ENCODE measurements around the gene ABCC9.

ABCC9 gene

DNA sequence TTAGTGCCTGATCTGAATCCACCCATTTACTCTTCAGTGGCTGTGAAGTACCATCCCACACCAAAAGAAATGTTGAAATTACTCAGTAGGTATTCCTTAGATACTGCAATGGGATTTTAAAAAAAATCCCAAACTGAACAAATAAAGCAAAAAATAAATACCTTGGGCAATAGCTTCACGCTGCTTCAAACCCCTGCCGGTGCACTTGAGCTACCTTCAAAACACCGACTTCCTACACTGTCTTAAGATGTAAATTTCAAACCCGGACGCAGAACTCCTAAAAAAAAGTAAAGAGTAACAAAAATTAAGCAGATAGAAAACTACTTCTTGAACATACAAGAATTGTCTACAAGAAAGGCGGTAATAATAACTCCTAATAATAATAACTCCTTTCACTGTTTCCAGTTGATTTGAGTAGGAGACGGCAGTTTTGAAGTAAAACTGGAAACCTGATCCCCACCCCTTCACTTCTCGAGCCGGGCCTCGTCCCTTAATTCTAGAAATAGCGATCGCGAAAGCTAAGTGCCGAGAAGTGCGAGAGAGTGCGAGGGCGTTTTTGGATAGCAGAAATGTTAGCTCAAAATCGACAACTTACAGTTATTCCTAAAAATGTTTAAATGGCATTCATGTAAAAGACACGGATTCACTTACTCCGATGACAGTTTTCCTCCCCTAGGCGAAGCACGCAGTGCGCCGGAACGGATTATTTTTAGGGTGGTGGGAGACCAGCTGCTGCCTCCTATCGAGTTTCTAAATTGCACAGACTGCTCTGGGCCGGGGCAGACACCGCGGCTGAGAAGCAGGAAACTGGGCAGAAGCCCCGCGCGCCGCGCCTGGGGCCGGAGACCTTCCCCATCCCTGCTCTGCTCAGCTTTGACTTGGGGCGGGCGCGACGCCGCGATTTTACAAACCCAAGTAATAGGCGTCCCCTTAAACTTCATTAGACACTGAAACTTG lies at the start of gene ABCC9:
Gene ABCC9 (minus strand): TSS at position 878 of the 957 bp plus-strand sequence. CDS start 4,752 bp downstream, outside the sequence.
- DNase-seq = no peak

DNA sequence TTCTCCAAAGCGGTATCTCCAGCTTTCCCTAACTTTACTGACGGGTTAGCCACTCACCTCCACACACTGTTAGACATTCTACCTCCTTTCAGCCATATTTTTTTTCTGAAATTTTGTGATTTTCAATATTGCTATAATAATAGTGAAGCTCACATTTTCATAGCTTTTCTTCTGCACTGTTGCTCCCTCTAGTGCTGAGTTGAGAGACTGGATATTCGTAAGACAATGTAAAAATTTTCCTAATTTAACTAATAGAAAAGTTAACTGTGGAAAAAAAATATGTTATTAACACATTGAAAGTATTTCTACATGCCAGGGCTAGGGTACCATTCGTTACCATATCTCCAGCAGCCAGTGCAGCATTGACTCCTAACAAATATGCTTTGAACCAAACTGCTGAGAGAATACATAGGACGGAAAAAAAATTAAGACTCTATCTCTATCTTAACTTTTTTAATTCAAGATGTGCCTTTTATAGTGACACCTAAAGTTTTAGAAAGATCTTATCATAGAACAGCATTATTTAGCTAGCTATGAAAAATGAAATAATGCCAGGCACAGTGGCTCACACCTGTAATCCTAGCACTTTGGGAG lies 48.7 kb upstream of the ABCC9 start:
- DNase-seq = no peak

DNA sequence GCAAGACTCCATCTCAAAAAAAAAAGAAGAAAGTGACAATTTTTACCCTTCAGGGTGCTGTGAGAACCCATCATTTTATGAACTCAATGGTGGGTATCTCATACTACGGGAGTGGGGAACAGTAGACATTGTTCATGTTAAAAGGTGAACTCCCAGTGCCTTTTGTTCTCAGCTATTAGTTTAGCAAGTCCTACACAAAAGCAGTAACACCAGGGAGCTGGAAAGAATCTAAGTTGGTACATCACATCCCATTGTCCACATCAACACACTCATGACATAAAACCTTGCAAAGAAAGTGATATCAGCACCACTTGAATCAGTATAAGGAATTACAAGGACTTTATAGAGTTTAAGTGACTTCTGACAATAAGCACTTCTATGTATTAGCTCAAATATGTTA lies 47.4 kb upstream of the ABCC9 start:
- DNase-seq = no peak

DNA sequence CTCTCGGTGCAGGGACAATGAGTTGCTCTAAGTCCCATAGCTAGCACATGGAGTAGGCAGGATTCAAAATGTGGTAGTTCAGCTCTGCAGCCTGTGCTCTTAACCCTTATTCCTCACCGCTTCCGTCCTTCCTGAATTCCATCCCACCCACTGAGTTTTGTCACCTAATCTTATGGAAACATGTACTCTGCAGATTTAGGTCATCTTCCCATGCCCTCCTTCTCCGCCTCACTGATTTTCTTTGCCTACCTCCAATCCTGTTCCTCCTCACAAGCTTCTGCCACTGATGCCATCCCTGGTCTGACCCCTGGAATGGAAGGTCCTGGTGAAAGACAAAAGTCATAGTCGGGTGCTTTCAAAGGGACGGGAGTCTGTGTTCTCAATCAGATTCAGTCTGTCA lies 46.5 kb upstream of the ABCC9 start:
- no peak for DNase-seq

DNA sequence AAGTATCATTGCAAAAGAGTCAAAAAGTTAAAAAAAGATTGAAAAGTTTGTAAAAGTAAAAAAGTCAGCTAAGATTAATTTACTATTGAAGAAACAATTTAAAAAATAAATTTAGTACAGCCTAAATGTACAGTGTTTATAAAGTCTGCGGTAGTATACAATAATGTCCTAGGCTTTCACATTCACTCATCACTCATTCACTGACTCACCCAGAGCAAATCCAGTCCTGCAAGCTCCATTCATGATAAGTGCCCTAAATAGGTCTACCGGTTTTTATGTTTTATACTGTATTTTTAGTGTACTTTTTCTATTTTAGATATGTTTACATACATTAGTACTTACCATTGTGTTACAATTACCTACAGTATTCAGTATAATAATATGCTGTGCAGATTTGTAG lies 43.9 kb upstream of the ABCC9 start:
- no peak for DNase-seq

DNA sequence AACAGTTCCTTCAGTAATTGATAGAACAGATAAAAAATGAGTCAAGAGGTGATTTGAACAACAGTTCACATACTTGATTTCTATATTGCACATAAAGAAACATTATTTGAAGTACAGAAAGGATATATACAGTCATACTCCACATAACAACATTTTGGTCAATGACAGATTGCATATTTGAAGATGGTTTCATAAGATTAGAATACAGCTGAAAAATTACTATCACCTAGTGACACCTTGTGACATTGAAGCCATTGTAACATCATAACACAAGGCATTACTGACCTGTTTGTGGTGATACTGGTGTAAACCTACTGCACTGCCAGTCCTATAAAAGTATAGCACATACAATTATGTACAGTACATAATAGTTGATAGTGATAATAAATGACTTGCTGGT lies 43.1 kb upstream of the ABCC9 start:
- no peak for DNase-seq

DNA sequence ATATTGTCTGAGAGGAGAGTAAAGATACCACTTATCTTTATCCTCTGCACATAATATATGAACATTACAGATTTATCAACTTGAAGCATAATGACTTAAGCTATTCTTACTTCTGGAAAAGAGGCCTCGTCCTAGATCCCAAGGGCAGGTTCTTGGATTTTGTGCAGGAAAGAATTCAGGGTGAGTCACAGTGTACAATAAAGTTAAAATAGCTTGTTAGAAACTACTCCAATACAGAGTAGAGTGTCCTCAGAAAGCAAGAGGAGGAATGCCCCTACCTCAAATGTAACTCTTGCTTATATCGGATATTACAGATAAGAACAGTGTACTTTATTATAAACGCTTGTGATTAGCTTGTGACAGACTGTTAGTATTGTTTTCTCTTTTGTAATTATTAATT lies 41.9 kb upstream of the ABCC9 start:
- DNase-seq = no peak

DNA sequence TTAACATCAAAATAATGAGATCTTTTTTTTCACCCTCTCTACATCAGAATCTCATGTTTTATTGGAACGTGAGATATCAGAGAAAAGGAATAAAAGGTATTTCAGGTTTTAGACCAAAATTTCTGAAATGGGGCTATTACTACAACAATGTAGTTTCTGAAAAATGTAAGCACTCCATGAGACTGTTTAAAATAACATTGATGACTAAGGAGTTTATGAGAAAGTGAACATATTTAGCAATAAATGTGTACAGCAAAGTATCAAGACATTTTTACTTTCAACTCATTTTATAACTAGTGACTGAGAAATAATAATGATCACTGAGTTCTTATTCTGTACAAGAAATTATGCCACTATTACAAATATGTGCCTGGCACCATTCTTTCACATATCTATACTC lies 39.3 kb upstream of the ABCC9 start:
- no peak for DNase-seq

DNA sequence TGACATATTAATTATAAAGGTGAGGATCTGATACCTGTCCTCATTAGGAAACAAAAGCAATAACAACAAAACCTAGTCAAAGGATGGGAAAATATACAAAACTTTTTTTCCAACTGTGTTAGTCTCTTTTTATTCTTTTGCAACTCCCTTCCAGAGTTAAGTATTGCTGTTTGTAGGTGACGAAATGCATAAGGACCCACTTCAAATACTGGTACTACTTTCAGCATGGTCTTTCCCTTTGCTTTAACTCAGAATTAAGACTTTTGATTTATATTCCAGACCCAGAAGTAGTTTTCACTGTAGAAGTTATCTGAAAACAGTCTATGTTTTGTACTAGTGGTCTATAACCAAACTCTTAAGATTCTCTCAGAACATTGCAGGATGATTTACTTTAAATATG lies 34.1 kb upstream of the ABCC9 start:
- DNase-seq = no peak

DNA sequence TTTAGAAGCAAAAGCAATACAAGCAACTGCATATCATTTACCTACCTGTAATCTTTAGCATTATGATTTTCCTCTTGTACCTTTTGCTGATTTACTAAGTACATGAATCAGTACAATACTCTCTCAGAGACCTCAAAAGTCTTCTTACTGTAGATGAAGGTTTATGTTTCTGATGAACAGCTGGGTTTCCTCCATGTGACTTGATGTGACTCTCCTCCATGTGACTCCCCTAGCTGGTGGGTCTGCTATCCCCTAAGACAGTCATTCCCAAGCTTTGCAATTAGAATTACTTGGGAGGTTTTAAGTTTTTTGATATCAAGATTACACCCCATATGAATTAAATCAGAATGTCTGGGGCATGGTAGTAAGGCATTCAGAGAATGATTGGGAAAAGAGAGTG lies 32.0 kb upstream of the ABCC9 start:
- DNase-seq = no peak

DNA sequence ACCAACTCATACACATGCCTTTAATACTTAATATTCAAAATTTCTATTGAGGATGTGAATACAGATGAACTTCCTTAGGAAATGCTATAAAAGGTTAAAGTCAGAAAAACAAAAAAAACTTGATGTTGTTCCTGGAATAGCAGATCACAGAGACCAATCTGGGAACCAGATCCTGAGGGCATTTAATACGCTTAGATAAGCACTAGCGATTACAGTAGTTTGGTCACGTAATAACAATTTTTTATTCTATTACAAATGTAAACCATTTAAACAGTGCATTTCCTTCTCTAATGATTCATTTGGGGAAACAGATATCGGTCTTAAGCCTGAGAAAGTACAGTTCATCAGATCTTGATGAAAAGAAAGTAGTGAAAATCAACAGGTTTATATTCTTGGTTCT lies 30.8 kb upstream of the ABCC9 start:
- DNase-seq = no peak

DNA sequence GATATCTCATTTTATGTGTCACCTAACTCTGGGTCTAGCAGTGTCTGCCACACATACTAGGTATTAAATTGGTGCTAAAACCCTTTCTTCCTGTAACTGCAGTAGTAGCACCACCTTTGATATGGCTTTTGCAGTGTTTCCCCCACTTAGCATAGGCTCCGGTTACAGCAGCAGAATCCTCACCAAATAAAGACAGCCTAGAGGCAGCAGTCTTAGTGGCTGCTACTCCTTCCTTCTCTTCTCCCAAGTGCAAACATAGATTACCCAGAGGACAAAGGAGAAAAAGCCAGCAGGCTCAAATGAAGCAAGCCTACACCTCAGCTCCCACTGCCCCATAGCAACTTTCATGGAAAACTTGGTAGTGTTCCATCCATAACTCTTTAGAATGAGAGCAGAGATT lies 30.1 kb upstream of the ABCC9 start:
- no peak for DNase-seq

DNA sequence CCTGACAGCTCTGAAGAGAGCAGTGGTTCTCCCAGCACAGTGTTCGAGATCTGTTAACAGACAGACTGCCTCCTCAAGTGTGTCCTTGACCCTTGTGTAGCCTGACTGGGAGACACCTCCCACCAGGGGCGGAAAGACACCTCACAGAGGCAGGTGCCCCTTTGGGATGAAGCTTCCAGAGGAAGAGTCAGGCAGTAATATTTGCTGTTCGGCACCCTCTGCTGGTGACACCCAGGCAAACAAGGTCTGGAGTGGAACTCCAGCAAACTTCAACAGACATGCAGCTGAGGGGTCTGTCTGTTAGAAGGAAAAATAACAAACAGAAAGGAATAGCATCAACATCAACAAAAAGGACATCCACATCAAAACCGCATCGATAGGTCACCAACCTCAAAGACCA lies 21.6 kb upstream of the ABCC9 start:
- DNase-seq = no peak

DNA sequence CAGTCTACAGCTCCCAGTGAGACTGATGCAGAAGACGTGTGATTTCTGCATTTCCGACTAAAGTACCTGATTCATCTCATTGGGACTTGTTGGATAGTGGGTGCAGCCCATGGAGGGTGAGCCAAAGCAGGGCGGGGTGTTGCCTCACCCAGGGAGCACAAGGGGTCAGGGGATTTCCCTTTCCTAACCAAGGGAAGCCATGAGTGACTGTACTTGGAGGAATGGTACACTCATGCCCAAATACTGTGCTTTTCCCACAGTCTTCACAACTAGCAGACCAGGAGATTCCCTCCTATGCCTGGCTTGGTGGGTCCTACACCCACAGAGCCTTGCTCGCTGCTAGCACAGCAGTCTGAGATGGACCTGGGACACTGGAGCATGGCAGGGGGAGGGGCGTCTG lies 21.0 kb upstream of the ABCC9 start:
- no peak for DNase-seq

DNA sequence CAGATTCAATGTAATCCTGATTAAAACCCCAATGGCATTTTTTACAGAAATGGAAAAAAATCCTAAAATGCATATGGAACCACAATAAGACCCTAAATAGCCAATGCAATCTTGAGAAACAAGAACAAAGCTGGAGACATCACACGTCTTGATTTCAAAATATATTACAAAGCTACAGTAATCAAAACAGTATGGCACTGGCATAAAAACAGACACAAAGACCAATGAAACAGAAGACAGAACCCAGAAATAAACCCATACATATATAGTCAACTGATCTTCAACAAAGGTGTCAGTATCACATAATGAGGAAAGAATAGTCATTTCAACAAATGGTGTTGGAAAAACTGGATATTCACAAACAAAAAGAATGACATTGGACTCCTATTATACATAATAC lies 9.4 kb upstream of the ABCC9 start:
- DNase-seq = no peak

DNA sequence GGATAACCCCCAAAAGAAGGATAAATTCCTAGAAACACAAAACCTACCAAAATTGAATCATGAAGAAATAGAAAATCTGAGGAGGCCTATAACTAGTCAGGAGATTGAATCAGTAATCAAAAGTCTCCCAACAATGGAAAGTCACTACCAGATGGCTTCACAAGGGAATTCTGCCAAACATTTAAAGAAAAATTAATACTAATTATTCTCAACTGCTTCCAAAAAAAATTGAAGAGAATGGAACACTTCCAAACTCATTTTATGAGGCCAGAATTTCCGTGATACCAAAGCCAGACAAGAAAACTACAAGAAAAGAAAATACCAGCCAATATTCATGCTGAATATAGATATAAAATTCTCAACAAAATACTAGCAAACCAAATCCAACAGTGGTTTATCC lies 7.8 kb upstream of the ABCC9 start:
- DNase-seq = no peak

DNA sequence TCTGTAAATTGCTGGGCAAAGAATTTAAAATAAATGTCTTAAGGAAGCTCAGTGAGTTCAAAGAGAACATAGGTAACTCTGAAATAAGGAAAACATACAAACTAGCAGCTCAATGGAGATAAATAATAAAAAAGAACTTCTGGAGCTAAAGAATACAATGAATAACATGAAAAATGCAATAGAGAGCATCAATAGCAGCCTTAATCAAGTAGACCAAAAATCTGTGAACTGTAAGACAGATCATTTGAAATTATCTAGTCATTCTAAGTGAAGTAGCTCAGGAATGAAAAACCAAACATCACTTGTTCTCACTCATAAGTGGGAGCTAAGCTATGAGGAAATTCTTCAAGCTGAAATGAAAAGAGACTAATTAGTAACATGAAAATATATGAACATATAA lies 5.8 kb upstream of the ABCC9 start:
- DNase-seq = no peak

DNA sequence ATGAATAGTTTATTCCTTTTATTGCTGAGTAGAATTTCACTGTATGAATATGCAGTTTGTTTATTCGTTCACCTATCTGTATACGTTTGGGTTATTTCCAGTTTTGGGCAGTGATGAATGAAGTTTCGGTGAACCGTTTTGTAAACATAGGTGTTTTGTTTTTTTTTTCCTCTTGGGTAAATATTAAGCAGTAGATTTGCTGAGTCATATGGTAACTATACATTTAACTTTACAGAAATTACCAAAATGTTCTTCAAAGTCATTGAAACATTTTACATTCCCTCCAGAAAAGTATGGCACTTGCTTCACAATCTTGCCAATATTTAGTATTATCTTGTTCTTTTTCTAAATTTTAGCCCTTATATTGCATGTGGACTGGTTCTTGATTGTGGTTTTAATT lies 3.8 kb upstream of the ABCC9 start:
- no peak for DNase-seq

DNA sequence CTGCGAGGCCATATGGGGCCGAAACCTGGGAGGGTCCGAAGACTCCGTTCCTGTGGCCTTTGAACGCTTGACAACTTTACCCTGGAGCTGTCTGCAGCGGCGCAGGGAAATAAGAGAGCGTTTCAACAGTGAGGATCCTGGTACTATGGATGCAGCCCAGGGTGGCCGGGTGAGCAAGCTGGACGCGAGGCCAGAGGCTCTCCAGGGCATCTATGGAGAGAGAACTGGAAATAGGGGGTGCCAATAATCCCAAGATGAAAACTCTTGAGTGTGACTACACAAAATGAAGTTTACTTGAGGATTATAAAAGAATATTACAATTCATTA lies 1.1 kb upstream of the ABCC9 start:
- no peak for DNase-seq

DNA sequence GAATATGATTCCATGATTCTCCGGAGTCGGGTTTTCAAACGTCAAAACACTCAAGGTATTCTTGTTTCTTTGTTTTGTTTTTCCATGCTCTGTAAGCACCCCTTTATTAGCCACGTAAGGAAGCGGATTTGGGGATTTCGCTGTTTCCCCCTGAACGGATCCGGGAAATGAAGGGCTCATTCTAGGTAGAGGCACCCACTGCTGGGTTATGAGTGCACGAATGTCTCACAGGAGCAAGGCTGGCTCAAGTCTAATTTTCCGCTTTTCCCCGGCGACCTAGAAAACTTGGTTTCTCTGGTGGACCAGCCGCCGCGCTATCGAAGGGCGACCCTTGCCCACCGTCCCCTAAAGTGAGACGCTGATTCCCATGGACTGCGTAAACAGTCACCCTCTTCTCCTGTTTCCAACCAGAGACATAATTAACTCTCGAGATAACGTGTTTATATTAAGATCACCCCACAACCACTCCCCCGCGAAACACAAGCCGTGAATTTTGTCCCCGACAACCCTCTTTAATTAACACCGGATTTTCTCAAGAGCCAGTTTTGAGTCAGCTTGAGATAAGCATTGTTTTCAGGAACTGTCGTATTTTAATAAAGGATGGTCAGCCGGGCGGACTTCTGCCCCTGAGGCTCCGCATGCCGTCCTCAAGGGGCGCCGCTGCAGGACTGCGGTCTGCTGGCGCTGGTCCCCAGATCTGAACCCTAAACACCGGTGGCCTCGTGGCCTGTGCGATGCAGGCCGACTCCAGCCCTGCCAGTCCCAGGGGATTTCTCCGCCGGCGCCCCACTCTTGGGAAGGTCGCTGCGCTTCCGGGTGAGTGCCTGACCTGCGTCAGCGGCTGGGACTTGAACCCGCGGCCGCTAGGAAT lies 515 bp upstream of the ABCC9 start:
- no peak for DNase-seq

DNA sequence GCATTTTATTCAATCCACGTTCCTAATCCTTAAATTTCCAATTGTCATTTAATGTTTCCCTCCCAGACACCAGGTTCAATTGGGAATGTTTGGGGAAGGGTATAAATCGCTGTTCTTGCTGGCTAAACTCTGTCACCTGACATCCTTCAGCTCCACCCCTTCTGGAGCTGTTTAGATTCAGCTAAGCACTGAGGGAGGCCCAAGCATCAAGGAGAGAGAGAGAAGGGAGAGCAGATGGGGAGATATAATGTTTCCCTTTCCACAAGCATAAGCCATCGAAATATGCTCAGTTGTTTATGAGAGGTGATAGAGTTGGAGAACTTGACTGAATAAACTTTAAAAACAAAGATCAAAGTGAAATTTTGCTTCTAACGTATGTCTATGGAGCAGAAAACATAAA lies 1.8 kb downstream of the ABCC9 start:
- DNase-seq = no peak

DNA sequence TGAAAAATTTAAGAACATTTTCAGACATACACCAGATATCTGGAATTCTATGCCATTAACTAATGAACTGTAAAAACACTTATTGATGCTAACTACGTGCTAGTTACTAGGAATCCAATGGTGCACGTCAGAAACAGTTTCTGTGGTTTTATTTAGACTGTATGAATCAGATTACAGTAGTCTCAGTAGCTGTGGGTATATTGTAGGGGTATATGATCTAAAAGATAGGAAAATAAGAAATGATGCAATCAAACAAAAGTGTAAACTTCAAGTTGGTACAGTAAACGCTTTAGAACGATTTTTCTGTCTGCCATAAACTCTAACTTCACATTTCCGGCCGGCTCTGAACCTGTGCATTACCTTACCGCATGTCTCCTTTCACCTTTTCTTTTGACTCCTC lies 2.3 kb downstream of the ABCC9 start:
- DNase-seq = no peak

DNA sequence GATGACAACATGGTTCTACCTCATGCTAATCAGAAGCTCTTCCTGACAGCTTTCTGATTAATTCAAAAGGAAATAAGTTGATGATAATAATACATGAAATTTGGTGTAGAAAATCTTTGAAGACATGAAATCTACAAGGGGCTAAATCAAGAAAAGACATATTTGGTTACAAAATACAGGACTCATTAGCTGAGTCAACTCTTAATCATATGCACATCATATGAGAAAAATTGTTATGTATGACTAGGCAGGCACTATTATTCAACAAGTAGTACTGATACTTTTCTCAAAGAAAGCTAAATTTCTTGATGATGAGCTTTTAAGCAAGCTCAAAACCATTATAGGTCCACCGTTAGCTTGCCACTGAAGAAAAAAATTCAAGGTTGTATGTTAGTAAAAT lies 7.1 kb downstream of the ABCC9 start:
- DNase-seq = no peak

DNA sequence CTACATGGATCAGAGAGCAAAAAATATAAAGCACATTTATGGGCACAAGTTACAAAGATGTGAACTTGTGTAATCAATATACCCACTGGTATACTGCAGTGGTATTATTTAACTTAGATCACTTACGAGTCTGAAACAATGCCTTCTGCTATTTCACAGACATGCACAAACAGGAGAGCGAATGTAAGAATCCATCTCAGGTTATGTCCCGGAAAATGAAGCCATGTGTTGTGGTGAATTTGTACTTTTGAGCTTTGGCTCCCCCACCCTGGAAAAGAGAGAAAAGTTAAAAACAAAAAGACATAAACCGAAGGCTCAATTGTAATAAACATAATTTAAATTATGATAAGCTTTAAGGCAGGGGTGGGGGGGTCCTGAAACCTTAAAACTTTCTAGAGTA lies 7.6 kb downstream of the ABCC9 start:
- DNase-seq = no peak
